Measurements from ENCODE around the gene IQCH. TPM values are rescaled to one million over a fixed set of nuclear protein-coding genes. Genes with fewer than 3 reads are reported as not detected.
A peak's percentile ranks its signal among the peaks of the same experiment; 100 is the strongest.

Gene IQCH
- total RNA-seq, 4 donors from 2014 or later, result 0.40 to 5.2 (median 1.9) TPM

DNA sequence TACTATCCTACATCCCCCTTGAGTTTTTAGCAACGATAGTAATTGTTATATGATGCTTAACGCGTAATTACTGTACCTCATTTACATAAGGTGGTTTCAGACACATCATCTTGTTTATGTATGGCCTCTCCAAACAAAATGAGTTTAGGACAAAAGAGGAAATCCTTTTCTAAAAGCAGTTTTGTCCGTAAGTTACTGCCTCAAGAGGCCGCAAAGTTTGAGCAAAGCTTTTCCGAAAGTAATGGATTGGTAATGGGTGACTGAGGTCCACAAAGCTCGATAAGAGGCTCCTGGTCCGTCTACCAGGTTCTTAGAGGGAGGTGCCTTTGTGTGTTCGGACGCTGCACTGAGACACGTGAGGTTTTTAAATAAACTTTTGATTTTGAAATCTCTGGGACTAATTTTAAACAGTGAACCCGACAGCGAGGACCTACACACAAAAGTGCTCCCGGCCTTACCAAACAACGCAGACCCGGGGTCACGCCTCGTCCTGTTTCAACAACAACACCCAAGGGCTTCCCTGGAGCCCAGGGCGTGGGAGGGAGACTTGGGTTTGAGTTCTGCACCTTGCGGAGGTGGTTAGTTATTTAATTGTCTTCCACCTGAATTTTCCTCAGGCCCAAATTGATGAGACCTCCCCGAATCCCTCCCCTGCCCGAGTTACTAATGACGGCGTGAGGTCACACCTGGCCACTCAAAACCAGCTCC, 265.9 kb downstream of the IQCH start:
- no peak for DNase-seq
- peaks cover 8 to 26% (median 23%) of the 10 kb centered on the region in 4 donors for H3K4me1 ChIP-seq
- intact Hi-C loops (cut with DNase I; ENCODE audit: low total_unique reads), result loop anchor here (2.0 kb wide), 1 partner anchor 22 kb away; the partner anchor contains the start of gene MAP2K5
- no peaks in the 10 kb centered on the region for H3K27me3 ChIP-seq
- H3K9me3 ChIP-seq, result no peaks in the 10 kb centered on the region
- 11 to 39% methylated on average over 5 to 24 of the region's 24 CpGs for WGBS, 2 donors (ENCODE audit: low coverage in 1 of 2)
- H3K27ac ChIP-seq, result peak overlapping the region; percentile 96 to 100 (median 96)
- TF ChIP-seq EP300 (IDR thresholded peaks at IDR 0.05; ENCODE audit: low read depth), result no peak
- TF ChIP-seq, protein P1, sequence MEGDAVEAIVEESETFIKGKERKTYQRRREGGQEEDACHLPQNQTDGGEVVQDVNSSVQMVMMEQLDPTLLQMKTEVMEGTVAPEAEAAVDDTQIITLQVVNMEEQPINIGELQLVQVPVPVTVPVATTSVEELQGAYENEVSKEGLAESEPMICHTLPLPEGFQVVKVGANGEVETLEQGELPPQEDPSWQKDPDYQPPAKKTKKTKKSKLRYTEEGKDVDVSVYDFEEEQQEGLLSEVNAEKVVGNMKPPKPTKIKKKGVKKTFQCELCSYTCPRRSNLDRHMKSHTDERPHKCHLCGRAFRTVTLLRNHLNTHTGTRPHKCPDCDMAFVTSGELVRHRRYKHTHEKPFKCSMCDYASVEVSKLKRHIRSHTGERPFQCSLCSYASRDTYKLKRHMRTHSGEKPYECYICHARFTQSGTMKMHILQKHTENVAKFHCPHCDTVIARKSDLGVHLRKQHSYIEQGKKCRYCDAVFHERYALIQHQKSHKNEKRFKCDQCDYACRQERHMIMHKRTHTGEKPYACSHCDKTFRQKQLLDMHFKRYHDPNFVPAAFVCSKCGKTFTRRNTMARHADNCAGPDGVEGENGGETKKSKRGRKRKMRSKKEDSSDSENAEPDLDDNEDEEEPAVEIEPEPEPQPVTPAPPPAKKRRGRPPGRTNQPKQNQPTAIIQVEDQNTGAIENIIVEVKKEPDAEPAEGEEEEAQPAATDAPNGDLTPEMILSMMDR (IDR thresholded peaks at IDR 0.05), result no peak
- no peak for TF ChIP-seq POLR2A (IDR thresholded peaks at IDR 0.05)
- TF ChIP-seq POLR2AphosphoS5 (IDR thresholded peaks at IDR 0.05), result no peak
- in situ Hi-C loops (cut with MboI; ENCODE audit: low pct_ligation_motif_present in 1 of 4, low pct_unique_long_range_greater_than_20kb in 1 of 4, low sequenced_read_pairs in 3 of 4), result no loop called here
- no peaks in the 10 kb centered on the region for H3K36me3 ChIP-seq
- peak overlapping the region; percentile 23 to 97 (median 74) for H3K4me3 ChIP-seq

DNA sequence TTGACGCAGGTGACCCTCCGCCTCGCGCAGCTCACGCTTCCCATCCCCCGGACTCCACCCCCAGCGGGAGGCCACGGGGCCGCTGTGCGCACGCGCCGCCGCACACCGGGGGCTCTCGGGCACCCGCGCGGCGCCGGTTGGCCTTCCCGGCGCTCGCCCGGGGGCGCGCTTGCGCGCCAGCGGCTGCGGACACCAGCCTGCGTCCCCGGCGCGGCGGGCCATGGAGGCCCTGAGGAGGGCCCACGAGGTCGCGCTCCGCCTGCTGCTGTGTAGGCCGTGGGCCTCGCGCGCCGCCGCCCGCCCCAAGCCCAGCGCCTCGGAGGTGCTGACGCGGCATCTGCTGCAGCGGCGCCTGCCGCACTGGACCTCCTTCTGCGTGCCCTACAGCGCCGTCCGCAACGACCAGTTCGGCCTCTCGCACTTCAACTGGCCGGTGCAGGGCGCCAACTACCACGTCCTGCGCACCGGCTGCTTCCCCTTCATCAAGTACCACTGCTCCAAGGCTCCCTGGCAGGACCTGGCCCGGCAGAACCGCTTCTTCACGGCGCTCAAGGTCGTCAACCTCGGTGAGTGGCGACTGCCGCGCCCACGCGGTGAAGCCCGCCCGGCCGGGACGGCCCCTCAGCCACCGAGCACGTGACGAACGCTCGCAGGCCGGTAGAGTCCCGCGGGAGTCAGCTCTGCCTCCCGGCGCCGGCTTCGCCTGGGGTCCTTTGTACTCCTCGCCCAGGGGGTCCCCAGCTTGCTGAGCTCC, 266.6 kb downstream of the IQCH start, which contains the start of gene C15orf61:
Gene C15orf61, plus strand, starts transcription at position 103 of the 754 bp plus-strand sequence. Its CDS starts 118 bp downstream, at position 221.
- intact Hi-C loops (cut with DNase I; ENCODE audit: low total_unique reads) (loop anchor here (2.0 kb wide), 1 partner anchor 22 kb away; the partner anchor contains the start of gene MAP2K5), in situ Hi-C loops (cut with MboI; ENCODE audit: low pct_ligation_motif_present in 1 of 4, low pct_unique_long_range_greater_than_20kb in 1 of 4, low sequenced_read_pairs in 3 of 4) (no loop called here)
- 0 to 1% methylated on average over 2 to 17 of the region's 94 CpGs for WGBS, 2 donors (ENCODE audit: low coverage in 1 of 2)
- Histone ChIP-seq H3K27me3 (no peaks in the 10 kb centered on the region), H3K27ac (peak within 1 kb of the TSS; percentile 96 to 100 (median 96)), H3K4me3 (peak within 1 kb of the TSS; percentile 69 to 97 (median 74)), H3K4me1 (peaks cover 8 to 26% (median 23%) of the 10 kb centered on the region in 4 donors), H3K36me3 (no peaks in the 10 kb centered on the region), H3K9me3 (no peaks in the 10 kb centered on the region)
- DNase-seq, result peak; percentile 93
- TF ChIP-seq POLR2A (IDR thresholded peaks at IDR 0.05) (peak; percentile 74), EP300 (IDR thresholded peaks at IDR 0.05; ENCODE audit: low read depth) (no peak), POLR2AphosphoS5 (IDR thresholded peaks at IDR 0.05) (peak; percentile 12 to 80 (median 73))
- TF ChIP-seq, protein P1 (IDR thresholded peaks at IDR 0.05), result peak in 1 of 5 experiments; percentile 3

DNA sequence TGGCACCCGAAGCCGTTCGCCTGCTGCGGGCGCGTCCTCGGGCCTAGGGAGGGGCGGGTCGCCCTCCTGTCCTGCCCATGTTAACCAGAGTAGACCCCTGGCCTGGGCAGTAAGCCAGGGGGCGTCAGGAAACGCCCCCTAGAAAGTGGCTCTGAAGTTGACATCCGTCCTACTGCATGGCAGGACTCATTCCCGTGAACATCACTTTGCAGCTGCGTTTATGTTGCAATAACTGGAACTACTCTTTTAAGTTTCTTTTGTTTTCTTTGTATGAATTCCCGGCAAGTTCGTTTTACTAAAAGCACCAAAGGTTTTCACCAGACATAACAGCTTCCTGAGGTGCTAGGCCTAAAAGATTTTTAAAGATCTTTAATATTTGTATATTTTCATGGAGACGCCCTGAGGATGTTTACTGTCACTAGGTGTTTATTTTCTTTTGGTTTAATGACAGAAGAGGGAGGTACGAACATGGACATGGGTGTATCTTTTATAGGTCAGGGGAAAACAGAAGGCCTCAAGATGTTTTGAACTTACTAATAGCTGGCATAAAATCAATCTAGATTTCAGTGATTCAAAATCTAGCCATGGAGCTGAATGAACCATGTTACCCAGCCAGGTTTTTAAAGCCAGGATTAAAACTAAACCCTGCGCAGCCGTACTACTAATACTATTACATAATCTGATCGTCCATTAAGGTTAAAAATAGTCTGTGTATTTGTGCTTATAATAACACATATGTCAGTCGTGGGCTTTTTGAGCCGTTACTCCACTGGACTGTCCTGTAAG, 267.4 kb downstream of the IQCH start:
- peak overlapping the region; percentile 69 to 97 (median 74) for H3K4me3 ChIP-seq
- intact Hi-C loops (cut with DNase I; ENCODE audit: low total_unique reads) (loop anchor here (2.0 kb wide), 1 partner anchor 21 kb away; the partner anchor contains the start of gene MAP2K5), in situ Hi-C loops (cut with MboI; ENCODE audit: low pct_ligation_motif_present in 1 of 4, low pct_unique_long_range_greater_than_20kb in 1 of 4, low sequenced_read_pairs in 3 of 4) (no loop called here)

More for the DNA sequence above, 267.4 kb downstream of the IQCH start:
- WGBS, 2 donors (ENCODE audit: low coverage in 1 of 2), result 4 to 17% methylated on average over 10 to 19 of the region's 23 CpGs
- H3K9me3 ChIP-seq, result no peaks in the 10 kb centered on the region
- no peak for DNase-seq
- peaks cover 8 to 26% (median 23%) of the 10 kb centered on the region in 4 donors for H3K4me1 ChIP-seq
- TF ChIP-seq, protein P1 (IDR thresholded peaks at IDR 0.05), result no peak
- no peak for TF ChIP-seq POLR2A (IDR thresholded peaks at IDR 0.05)
- no peak for TF ChIP-seq EP300 (IDR thresholded peaks at IDR 0.05; ENCODE audit: low read depth)
- peak in 2 of 3 donors; percentile 17 to 29 for TF ChIP-seq POLR2AphosphoS5 (IDR thresholded peaks at IDR 0.05)
- peaks cover 0 to 3% (median 0%) of the 10 kb centered on the region in 4 donors for H3K36me3 ChIP-seq
- no peaks in the 10 kb centered on the region for H3K27me3 ChIP-seq
- H3K27ac ChIP-seq, result peak overlapping the region; percentile 96 to 100 (median 96)

Data from transverse colon (tissue), 4 donors.